ENCODE results near the gene VPS26A.

The VPS26A gene

GRCh38 chr10:69123747-69124562, at the start of gene VPS26A:
Gene VPS26A (plus strand): TSS chr10:69124178. CDS start chr10:69124278, 100 bp downstream.
- peak; percentile 94 for DNase-seq (ENCODE audit: low spot score)

GRCh38 chr10:69074532-69074931, 49.4 kb upstream of the VPS26A start:
- no peak for DNase-seq (ENCODE audit: low spot score)

DNA sequence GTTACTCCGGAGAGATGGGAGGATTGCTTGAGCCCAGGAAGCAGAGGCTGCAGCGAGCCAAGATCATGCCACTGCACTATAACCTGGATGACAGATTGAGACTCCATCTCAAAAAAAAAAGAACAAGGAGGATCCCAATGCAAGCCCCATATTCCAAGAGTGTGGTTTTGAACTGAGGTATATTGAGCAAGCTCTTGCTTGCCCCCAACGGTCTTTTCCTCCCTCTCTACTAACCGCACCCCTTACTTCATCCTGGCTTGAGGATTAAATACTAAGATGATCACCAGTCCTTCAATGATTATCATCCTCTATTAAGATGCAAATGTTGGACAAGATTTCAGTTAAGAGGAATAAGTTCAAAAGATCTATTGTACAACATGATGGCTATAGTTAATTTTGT, 48.5 kb upstream of the VPS26A start:
- no peak for DNase-seq (ENCODE audit: low spot score)

GRCh38 chr10:69078311-69078710, 45.7 kb upstream of the VPS26A start:
- no peak for DNase-seq (ENCODE audit: low spot score)

DNA sequence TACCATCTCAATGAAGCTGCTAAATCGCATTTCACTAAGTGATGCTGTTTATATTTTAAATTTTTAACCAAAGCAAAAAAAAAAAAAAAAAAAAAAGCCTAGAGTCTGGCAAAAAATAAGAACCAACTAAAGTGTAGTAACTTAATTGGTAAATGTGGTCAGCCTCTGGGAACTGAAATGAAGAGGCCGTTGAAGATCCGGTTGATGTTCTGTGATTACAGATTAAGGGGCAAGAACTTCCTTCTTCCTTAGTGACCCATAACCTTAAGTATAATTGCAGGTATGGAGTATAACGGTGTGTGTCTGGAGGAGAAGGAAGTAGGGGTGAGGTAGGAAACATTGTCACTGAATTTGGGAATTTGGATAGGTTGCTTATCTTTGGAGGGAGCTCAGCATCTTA, 43.8 kb upstream of the VPS26A start:
- DNase-seq (ENCODE audit: low spot score), result no peak

- no peak for DNase-seq (ENCODE audit: low spot score)
Observed at GRCh38 chr10:69086001-69086509, 37.9 kb upstream of the VPS26A start.

- DNase-seq (ENCODE audit: low spot score), result no peak
Observed at GRCh38 chr10:69087590-69088470, 36.1 kb upstream of the VPS26A start, which contains the start of gene SRGN. Gene SRGN (plus strand): TSS chr10:69088103. CDS start chr10:69088158, 55 bp downstream.

GRCh38 chr10:69088471-69088769, 35.6 kb upstream of the VPS26A start:
- no peak for DNase-seq (ENCODE audit: low spot score)

GRCh38 chr10:69088801-69089501, 35.0 kb upstream of the VPS26A start:
- DNase-seq (ENCODE audit: low spot score), result no peak

DNA sequence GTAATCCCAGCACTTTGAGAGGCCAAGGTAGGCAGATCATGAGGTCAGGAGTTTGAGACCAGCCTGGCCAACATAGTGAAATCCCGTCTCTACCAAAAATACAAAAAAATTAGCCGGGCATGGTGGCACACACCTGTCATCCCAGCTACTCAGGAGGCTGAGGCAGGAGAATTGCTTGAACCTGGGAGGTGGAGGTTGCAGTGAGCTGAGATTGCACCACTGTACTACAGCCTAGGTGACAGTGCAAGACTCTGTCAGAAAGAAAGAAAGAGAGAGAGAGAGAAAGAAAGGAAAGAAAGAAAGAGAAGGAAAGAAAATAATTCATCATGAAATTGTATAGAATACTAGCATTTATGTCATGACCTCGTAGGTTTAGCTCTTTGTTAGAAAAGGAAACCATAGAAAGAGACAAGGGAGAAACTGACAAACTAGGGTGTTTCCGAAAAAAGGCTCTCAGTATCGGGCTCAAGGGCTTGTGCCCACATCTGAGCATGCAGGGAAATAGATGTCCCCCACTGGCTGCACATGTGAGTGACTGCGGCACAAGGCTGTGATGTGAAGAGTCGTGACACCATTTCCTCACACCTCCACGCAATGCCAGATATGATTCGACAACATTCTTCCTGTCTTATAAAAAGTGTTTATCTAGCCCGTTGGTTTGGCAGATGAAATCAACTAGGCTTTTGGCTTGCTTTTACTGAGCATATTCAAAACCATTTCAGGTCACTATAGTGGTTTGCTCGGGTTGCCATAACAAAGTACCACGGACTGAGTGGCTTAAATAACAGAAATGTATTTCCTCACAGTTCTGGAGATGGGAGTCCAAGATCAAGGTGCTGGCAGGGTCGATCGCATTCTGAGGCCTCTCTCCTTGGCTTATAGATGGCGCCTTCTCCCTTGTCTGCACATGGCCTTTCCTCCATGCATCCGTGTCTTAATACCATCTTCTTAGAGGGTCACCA, 34.1 kb upstream of the VPS26A start:
- no peak for DNase-seq (ENCODE audit: low spot score)

DNA sequence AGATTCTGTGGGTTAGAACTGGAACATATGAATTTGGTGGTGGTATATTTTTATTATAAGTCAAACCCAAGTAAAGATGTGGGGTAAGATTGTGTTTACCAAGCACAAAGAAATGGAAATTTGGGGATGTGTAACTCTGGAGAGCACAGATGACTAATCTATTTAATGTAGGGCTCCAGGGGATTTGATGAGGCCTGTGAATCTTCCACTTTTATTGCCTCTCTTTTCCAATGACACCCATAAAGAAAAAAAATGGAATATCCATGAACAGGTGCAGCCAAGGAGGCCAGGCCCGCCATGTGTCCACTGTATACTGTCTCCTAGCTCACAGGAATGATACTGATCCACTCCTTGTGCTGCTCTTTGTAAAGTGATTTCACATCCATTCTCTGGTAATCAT, 33.3 kb upstream of the VPS26A start:
- DNase-seq (ENCODE audit: low spot score), result no peak

DNA sequence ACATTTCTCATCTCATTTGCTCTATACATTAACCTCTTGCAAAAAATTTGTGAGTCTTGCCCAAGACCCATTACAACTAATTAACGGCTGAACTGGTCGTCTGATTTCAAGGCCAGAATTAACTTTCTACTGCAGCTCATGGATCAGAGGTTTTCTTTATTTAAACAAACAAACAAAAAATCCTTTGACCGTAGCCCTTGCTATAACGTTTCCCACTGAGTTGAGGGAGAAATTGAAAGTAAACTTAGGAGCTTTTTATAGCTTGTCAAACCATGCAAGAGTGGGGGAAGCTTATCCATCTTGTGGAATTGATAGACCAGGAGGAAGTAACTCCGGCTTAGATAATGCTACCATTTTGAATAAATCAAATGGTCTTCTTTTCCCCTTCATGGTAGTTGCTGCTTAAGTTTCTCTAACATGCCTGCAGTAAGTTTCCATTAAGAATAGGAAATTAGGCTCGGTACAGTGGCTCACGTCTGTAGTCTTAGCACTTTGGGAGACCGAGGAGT, 32.8 kb upstream of the VPS26A start:
- no peak for DNase-seq (ENCODE audit: low spot score)

DNA sequence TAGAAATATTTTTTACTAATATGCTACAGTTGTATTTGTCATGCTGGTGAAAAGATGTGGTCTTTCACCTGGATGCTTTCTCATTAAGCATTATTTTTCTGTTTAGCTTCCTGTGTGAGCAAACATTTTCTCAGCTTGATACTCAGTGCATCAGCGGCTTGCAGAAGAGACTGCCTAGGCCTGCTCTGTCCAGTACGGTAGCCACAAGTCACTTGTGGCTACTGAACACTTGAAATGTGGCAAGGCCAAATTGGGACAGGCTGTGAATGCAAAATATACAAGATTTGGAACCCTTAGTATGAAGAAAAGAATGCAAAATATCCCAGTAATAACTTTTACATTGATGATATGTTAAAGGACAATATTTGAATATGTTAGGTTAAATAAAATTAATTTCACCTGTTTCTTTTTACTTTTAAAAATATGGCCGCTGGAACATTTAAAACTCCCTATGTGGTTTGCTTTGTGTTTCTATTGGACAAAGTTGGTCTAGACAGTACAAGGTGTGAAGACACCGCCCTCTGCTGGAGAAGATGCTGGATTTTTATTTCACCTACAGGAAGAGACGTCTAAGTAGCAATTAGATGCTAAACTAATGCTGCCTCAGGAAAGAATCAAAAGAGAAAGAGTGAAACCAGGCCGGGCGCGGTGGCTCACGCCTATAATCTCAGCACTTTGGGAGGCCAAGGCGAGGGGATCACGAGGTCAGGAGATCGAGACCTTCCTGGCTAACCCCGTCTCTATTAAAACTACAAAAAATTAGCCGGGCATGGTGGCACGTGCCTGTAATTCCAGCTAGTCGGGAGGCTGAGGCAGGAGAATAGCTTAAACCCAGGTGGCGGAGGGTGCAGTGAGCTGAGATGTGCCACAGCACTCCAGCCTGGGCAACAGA, 30.8 kb upstream of the VPS26A start:
- peak; percentile 43 for DNase-seq (ENCODE audit: low spot score)

DNA sequence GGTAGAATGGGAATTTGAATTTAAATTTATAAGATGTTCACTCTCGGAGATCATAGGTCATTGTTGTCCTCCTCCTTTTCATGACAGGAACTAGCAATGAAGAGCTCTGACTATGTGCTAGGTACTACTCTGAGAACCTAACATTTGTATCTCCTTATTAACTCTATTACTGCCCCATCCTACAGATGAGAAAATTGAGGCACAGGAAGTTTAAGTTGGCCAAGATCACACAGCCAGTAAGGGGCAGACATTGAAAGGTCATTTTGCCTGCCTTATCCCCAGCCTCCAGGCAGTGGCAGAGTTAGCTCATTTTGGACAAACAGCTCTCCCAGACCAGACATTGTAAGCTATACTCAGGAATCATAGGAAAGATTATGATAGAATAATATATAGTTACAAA, 30.0 kb upstream of the VPS26A start:
- no peak for DNase-seq (ENCODE audit: low spot score)

GRCh38 chr10:69096045-69096444, 27.9 kb upstream of the VPS26A start:
- DNase-seq (ENCODE audit: low spot score), result no peak

GRCh38 chr10:69097729-69098128, 26.2 kb upstream of the VPS26A start:
- no peak for DNase-seq (ENCODE audit: low spot score)

- DNase-seq (ENCODE audit: low spot score), result no peak
Observed at GRCh38 chr10:69100136-69100872, 23.7 kb upstream of the VPS26A start.

DNA sequence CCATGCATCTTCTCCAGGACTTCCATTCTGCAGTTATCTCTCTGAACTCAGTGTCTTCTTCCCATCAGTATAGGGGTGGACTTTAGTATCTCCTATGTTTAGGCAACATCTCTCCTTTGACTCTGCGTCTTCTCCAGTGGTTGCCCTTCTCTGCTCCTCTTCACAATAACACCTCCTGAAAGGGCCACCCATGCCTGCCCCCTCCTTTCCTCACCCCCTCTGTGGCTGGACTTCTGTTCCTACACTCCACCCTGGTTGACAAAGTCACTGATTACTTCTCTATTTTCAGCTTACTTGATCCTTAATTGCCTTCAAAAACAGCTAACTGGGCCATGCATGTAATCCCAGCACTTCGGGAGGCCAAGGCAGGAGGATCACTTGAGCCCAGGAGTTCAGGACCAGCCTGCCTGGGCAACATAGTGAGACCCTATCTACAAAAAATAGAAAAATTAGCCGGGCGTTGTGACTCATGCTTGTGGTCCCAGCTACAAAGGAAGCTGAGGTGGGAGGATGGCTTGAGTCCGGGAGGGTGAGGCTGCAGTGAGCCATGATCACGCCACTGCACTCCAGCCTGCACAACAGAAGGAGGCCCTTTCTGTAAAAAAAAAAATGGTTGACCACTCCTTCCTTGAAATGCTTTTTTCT, 22.4 kb upstream of the VPS26A start:
- DNase-seq (ENCODE audit: low spot score), result no peak

DNA sequence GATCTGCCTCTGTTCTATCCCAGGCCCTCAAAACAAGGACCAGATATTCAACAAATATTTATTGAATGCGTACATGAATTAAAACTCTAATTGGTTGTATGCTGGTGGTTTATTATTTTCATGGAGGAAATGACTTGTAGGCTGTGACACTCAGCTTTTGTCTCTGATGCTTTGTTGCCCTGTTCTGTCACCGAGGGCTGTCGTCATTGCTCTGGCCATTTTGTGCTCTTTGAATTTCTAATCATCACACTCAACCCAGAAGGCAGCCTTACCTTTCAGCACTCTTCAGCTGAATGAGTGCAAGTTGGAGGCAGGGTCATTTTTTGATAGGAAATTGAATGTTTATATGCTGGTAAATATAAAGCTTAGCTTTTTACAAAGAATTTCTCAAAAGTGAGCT, 21.5 kb upstream of the VPS26A start:
- no peak for DNase-seq (ENCODE audit: low spot score)

Measured in D341Med (cell line).